Erythroblast (primary cell): ENCODE measurements around the gene CFAP161.
"Not testable (repeated sequence)": the region's sequence is repeated elsewhere in the genome, so short reads cannot be mapped to it uniquely, and the experiment has no call there.

Source experiments
- DNase-seq, 2 experiments: peaks; one replicate each; lab custom pipeline; 2025; lab: John Stamatoyannopoulos, UW
- GATA1 ChIP-seq: IDR thresholded peaks from 2 replicates; pipeline ENCODE4 v1.6.1; 2011; ENCODE audit warnings: low read depth, mild to moderate bottlenecking, control low read depth, low read length, moderate library complexity
- POLR2A ChIP-seq: IDR thresholded peaks from 2 replicates; pipeline ENCODE4 v1.6.1; 2011; ENCODE audit warnings: mild to moderate bottlenecking, low read length

Gene CFAP161

GRCh38 chr15:81115054-81115939, 18.8 kb upstream of the CFAP161 start:
- no peak for DNase-seq
- TF ChIP-seq GATA1 = no peak
- no peak for TF ChIP-seq POLR2A

DNA sequence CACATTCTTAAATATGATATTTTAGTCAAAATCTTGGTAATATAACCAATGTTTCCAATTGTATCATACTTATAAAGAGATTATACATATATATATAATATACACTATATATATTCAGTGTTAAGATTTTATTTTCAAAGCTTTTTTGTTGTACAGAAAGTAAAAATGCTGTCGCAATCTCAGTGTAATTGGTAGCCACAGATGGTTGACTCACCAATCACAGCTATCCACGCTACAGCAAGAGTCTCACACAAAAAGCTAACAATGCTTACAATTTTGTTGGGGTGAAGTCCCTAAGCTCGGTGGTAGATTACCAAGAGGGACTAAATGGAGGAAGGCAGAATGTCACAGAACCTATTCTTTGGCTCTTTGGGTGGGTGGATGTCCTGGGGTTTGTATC, 16.9 kb upstream of the CFAP161 start:
- TF ChIP-seq POLR2A (no peak), GATA1 (no peak)
- no peak for DNase-seq

- DNase-seq = no peak
- TF ChIP-seq GATA1 (no peak), POLR2A (no peak)
Observed at GRCh38 chr15:81117581-81117980, 16.5 kb upstream of the CFAP161 start.

DNA sequence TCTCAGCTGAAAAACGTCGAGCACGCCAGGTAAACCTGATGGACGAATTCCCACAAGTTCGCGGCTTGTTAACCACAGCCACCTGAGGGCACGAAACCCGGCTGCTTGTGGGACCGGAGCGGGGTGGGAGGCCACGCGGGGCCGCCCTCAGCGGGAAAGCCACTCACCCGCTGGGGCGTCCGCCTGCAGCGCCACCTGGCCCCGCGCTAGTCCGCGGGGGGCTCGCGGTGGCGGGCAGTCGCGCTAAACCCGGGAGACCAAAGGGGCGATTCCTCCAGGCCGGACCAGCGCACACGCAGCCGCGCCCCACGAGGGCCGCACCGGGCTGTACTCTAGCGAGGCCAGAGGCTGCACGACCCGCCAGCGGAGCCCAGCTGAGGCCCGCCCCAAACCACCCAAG, 15.7 kb upstream of the CFAP161 start:
- TF ChIP-seq GATA1 (no peak), POLR2A (no peak)
- no peak for DNase-seq

DNA sequence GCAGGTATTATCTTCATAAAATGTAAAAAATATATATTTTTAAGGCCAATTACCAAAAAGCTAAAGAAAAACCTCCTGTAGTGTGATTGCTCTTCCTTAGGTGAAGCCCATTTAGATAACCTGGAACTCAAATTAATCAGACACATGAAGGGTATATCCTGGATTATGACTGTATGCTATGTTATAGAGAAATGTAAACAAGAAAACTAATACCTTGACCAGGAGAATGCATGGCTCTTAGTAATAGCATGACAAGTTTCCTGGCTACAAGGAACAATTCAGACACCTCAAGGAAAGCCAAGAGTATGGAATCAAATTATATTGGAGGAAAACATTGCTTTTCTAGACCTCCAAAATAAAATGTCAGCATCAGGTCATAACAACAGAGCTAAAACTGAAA, 14.0 kb upstream of the CFAP161 start:
- no peak for TF ChIP-seq GATA1
- no peak for TF ChIP-seq POLR2A
- DNase-seq = no peak

GRCh38 chr15:81126892-81127291, 7.2 kb upstream of the CFAP161 start:
- DNase-seq = no peak
- TF ChIP-seq POLR2A = no peak
- TF ChIP-seq GATA1 = no peak

GRCh38 chr15:81141478-81141877, 7.4 kb downstream of the CFAP161 start:
- DNase-seq = not testable (repeated sequence)

DNA sequence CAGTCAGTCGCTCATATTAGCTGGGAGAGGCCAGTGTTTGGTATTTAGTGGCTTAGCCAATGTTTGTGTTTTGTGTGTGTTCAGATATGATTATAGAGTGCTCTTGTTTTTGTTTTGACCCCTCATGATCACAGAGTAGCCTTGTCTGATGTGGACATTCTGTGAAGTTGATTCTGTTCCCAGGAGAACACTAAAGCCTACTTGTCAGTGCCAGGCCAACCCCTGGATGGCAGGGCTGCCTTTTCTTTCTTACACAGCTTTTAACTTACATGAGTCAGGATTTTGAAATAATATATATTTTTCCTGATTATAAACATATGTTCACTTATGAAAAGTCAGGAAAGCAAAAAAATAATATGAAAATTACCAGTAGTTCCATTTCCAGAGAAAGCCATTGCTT, 11.9 kb downstream of the CFAP161 start:
- TF ChIP-seq POLR2A (no peak), GATA1 (no peak)
- DNase-seq = no peak

- no peak for DNase-seq
- no peak for TF ChIP-seq GATA1
- no peak for TF ChIP-seq POLR2A
Observed at GRCh38 chr15:81146466-81146865, 12.4 kb downstream of the CFAP161 start.

GRCh38 chr15:81151389-81151788, 17.3 kb downstream of the CFAP161 start:
- TF ChIP-seq GATA1 = no peak
- no peak for DNase-seq

- no peak for TF ChIP-seq POLR2A
- TF ChIP-seq GATA1 = no peak
Observed at GRCh38 chr15:81152339-81152738, 18.3 kb downstream of the CFAP161 start.

GRCh38 chr15:81152799-81153198, 18.7 kb downstream of the CFAP161 start:
- DNase-seq = no peak
- TF ChIP-seq GATA1 (no peak), POLR2A (no peak)

More at GRCh38 chr15:81152339-81152738, 18.3 kb downstream of the CFAP161 start:
- no peak for DNase-seq

DNA sequence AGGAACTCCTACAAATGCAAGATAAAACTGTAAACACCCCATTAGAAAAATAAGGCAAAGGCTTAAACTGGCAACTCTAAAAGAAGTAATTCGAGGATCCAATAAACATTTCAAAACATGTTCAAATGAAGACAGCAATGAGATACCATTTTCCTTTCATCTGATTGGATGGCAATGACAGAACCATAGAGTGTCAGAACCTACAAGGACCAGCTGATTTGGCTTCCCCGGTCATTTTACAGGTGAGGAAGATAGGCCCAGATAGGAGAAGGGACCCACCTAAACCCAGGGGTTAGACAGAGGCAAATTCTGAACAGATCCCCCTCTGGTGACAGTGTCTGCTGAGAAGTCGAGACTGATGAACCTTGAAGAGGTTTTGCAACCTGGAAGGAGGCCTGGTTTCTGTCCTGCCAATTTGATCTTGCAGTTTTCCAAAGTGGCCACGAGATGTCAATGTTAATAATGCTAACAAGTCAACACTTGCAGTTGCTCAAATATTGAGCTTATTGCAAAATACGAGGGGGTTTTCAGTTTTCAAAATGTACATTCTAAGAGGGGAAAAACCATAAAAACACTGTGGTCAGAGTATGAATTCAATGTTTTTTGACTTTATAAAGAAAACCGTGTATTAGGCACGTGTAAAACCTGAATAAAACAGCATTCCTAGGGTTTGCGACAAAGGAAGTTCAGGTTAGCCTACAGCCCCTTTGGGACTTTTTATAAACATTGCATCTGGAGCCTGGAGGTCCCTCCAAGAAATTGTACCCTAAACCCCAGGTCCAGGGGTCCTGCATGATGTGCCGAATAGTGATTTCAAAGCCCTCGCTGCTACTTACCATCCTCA, 21.5 kb downstream of the CFAP161 start:
- TF ChIP-seq POLR2A = no peak
- TF ChIP-seq GATA1 = no peak
- peak; percentile 50 to 58 for DNase-seq

GRCh38 chr15:81156324-81156723, 22.3 kb downstream of the CFAP161 start:
- DNase-seq = no peak
- no peak for TF ChIP-seq GATA1
- no peak for TF ChIP-seq POLR2A
